NCI-H2107 (cell line): ENCODE measurements around the gene BDKRB1.

ENCODE experiments used
- DNase-seq: peaks from one replicate; lab custom pipeline; 2025; lab: John Stamatoyannopoulos, UW

BDKRB1 gene

GRCh38 chr14:96261772-96262655 lies 6.0 kb downstream of the BDKRB1 start:
- DNase-seq: no peak

GRCh38 chr14:96263347-96264199 lies 7.6 kb downstream of the BDKRB1 start:
- no peak for DNase-seq

DNA sequence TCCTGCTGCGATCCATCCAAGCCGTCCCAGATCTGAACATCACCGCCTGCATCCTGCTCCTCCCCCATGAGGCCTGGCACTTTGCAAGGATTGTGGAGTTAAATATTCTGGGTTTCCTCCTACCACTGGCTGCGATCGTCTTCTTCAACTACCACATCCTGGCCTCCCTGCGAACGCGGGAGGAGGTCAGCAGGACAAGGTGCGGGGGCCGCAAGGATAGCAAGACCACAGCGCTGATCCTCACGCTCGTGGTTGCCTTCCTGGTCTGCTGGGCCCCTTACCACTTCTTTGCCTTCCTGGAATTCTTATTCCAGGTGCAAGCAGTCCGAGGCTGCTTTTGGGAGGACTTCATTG lies 8.2 kb downstream of the BDKRB1 start:
- no peak for DNase-seq

DNA sequence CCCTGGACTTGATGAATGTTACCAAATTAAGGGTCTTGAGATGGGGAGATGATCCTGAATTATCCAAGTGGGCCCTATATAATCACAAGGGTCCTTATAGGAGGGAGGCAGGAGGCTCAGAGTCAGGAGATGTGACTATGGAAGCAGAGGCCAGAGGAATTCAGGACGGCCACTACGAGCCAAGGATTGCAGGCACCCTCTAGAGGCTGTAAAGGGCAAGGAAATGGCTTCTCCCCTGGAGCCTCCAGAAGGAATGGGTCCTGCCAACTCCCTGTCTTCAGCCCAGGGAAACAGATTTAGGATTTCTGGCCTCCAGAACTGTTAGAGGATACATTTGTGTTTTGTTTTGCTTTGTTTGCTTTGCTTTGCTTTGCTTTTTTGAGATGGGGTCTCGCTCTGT lies 8.8 kb downstream of the BDKRB1 start:
- DNase-seq: no peak

DNA sequence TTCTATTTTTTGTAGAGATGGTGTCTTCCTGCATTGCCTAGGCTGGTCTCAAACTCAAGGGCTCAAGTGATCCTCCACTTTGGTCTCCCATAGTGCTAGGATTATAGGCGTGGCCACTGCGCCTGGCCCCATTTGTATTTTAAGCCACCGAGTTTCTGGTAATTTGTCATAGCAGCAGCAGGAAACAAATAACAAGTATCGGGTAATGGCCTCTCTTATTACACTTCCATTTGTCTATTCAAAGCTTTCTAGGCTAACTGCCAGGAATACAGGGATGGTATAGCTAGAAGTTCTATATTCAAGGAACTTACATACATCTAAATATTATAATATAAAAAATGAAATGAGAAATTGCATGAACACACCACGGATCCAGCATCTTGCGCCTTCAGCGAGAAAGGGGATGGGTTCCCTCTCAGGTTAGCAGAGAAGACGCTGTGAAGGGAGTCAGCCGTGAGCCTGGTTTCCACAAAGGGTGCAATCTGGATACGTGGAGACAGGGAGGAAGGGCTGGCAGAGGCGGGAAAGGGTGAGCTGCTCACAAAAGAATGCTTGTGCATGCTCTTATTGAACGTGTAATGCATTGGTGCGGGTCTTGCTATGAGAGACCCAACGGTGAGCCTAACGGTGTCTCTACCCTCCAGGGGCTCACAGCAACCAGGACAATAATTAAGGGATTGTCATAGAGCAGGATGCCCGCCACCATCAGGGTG lies 9.5 kb downstream of the BDKRB1 start:
- DNase-seq: peak; percentile 96

DNA sequence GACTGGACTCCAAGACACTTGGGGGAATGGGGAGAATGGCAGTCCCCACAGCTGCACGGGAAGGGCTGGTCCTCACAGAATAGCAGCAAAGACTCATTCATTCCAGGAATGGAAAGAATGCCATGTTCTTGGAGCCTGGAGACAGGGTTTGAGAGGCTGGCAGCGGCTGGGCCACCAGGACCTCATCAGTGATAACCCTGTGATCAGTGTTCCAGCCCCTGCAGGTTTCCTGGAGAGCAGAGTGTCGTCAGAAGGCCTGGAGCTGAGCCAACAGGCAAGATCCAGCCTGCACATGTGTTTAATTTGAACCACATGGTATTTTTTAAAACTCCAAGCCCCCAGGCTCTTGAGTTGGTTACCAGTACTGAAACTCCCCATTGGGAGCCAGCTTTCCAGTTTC lies 11.3 kb downstream of the BDKRB1 start:
- peak; percentile 76 for DNase-seq

GRCh38 chr14:96267916-96268315 lies 11.9 kb downstream of the BDKRB1 start:
- no peak for DNase-seq

DNA sequence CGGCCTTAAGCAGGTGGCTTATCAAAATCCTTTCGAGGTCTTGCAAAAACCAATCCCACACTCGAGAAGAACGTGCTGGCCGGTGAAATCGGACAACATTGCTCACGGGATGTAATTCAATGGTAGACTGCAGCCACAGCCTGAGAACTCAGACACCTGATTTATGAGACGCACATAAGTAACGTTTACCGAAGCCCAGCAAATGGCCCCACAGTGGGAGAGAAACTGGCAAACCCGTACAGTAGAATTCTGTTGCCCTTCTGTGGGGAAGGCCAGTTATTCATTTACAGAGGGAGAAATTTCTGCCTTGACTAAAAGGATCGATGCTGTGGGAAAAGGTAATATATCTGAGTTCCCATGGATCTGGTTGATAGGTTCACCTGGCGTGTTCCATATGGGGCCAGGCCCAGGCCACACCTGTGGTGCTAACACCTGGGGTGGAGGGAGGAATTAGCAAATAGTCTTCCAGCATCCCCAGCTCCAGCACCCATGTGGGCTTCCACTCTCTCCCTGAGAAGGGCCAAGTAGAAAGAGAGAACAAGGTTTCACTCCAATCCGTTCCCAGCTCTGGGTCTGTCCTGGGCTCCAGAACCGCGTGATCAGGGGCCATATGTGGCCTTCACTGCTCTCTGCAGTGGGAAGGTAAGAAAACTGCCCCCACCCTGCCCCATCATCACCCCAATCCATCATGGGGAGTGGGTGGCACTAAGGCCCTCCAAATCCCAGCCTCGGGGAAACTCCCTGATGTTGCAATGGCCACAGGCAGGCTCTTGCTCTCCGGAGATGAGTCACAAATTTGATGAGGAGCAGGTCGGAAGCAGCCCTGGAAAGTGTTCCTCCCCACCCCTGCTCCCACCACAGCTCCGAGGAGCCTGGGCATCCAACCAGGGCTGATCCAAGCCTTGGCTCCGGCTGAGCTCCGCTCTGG lies 12.7 kb downstream of the BDKRB1 start:
- no peak for DNase-seq

DNA sequence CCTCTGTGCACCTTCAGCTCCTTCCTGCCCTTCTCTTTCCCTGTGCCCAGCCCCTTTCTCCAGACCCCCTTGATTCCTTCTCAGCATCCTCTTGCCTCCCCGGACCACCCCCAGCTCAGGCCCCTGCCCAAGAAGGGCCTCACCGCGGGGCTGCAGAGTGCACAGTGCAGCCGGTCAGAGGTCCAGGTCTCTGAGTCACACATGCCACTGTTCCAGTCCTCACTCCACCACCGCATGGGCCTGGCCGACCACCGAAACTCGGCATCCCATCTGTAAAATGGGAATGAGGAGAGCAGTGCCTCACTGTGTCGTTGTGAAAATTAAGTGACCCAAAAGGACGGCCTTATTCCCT lies 13.3 kb downstream of the BDKRB1 start:
- no peak for DNase-seq

- DNase-seq: no peak
These were observed 14.8 kb downstream of the BDKRB1 start for GRCh38 chr14:96270565-96271420.

DNA sequence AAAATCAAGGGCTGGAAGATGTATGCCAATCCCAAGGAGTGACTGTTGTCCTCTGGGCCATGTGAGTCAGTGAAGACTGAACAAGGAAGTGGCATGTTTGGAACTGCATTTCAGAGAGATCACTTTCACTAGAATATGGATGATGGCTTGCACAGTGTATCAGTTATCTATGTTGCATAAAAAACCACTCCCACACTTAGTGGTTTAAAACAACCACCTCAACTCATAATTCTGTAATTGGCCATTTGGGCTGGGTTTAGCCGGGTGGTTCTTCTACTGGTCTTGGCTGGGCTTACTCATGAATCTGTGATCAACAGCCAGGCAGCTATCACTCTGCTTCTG lies 15.4 kb downstream of the BDKRB1 start:
- DNase-seq: no peak

DNA sequence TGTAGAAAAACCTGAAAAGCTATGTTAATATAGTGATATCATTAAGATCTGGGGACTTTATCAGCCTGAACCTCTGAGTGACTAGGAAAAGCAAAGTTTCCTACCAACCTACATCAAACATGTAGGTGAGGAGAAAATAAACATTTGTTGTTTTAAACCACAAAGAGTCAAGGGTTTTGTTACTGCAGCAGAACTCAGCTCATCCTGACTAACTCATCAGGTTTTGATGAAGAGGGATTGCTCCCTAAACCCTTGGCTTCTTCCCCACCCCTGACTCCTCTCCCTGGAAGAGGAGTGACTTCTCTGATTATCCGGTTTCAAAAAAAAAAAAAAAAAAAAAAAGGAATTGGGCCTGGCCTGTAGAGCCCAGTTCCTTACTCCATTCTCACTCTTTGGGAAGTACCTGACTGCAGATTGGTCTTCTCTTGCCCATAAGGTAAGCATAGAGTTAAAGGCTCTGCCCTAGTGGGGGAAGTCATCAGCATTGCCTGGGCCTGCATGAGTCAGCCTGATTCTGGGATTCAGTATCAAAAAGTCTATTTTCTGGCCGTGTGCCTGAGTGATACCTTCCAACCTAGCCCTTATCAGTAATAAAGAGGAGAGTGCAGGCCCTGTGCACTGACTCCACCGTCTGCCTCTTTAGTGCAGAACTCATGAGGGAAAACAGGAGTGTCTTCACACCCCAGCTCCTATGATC lies 16.9 kb downstream of the BDKRB1 start:
- DNase-seq: no peak

DNA sequence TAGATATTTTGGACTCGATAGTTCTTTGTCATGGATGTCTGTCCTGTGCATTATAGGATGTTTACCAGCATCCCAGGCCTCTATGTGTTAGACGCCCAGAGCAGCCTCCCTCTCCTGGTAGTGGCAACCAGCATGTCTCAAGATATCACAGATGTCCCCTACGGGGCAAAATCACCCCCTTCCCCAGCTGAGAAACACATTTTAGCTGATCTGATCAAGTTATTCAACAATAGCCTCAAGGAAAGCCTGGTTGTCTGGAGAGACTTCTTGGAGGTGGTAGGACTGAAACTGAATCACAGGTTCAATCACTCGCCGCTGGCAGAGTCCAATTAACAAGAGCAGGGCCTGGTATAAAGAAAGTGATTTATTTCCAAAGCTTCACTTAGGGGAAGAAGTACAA lies 17.6 kb downstream of the BDKRB1 start:
- no peak for DNase-seq

GRCh38 chr14:96274122-96274521 lies 18.1 kb downstream of the BDKRB1 start:
- DNase-seq: no peak

- DNase-seq: no peak
These were observed 18.5 kb downstream of the BDKRB1 start for GRCh38 chr14:96274543-96274942.

- DNase-seq: peak; percentile 79
These were observed 19.4 kb downstream of the BDKRB1 start for GRCh38 chr14:96275177-96276112.

DNA sequence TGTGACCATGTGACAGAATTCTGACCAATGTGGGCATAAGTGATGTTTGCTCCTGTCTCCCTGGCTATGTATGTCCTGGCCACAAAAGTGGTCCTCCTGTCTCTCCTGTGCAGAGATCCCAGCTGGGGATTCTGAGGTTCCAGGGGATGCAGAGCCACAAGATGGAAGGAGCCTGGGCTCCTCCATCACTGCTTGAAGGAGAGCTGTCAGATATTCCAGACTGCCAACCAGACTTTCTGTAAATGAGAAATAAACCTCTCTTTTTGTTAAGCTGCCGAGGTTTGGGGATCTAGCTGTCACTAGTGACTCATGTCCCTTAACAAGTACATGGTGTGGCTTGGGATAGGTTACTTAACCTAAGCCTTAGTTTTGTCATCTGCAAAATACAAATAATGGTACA lies 21.9 kb downstream of the BDKRB1 start:
- no peak for DNase-seq

DNA sequence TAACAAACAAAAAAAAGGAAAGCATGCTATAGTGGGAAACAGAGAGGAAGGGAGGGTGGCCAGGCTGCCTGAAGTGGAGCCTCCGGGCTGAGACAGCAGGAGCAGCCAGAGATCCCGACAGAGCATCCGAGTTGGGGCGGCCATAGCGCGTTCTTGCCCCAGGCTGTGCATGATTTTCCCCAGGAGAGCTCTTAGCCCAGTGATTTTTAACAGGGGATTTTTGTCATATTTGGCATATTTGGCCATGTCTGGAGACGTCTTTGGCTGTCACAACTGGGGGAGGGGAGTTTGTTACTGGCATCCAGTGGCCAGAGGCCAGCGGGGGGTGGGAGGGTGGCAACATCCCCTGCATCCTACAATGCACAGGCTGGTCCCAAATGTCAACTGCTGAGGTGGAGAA lies 23.6 kb downstream of the BDKRB1 start:
- DNase-seq: no peak

GRCh38 chr14:96280104-96280503 lies 24.1 kb downstream of the BDKRB1 start:
- no peak for DNase-seq
